GM18868 (cell line): ENCODE results near the gene PSMG4.

Experiments
- ATAC-seq: cut with Tn5 transposase; IDR thresholded peaks from one replicate; pipeline ENCODE4 v1.9.1; 2021; ENCODE audit warnings: mild to moderate bottlenecking, moderate library complexity; ENCODE audit not compliant: unreplicated experiment

The PSMG4 gene

GRCh38 chr6:3288711-3289663 is 30.2 kb downstream of the PSMG4 start:
- no peak for ATAC-seq

- no peak for ATAC-seq
Observed at GRCh38 chr6:3289664-3290055, 30.9 kb downstream of the PSMG4 start.

GRCh38 chr6:3290149-3290930 is 31.6 kb downstream of the PSMG4 start:
- ATAC-seq, result no peak

- no peak for ATAC-seq
Observed at GRCh38 chr6:3290931-3291211, 32.1 kb downstream of the PSMG4 start.

GRCh38 chr6:3291346-3291745 is 32.6 kb downstream of the PSMG4 start:
- no peak for ATAC-seq

- no peak for ATAC-seq
Observed at GRCh38 chr6:3291987-3292386, 33.2 kb downstream of the PSMG4 start.

GRCh38 chr6:3292431-3293197 is 33.9 kb downstream of the PSMG4 start:
- no peak for ATAC-seq

GRCh38 chr6:3293271-3294155 is 34.8 kb downstream of the PSMG4 start:
- ATAC-seq, result no peak

GRCh38 chr6:3294396-3294795 is 35.6 kb downstream of the PSMG4 start:
- ATAC-seq, result no peak

GRCh38 chr6:3294921-3295871 is 36.4 kb downstream of the PSMG4 start:
- ATAC-seq, result no peak

GRCh38 chr6:3296078-3296477 is 37.3 kb downstream of the PSMG4 start:
- ATAC-seq, result no peak

- ATAC-seq, result no peak
Observed at GRCh38 chr6:3296537-3296936, 37.8 kb downstream of the PSMG4 start.

- no peak for ATAC-seq
Observed at GRCh38 chr6:3297006-3297405, 38.3 kb downstream of the PSMG4 start.

GRCh38 chr6:3297909-3298308 is 39.2 kb downstream of the PSMG4 start:
- ATAC-seq, result no peak

- no peak for ATAC-seq
Observed at GRCh38 chr6:3299221-3299620, 40.5 kb downstream of the PSMG4 start.

GRCh38 chr6:3301506-3301905 is 42.8 kb downstream of the PSMG4 start:
- no peak for ATAC-seq

- no peak for ATAC-seq
Observed at GRCh38 chr6:3303795-3304411, 45.2 kb downstream of the PSMG4 start.

- ATAC-seq, result no peak
Observed at GRCh38 chr6:3304500-3305215, 45.9 kb downstream of the PSMG4 start.
